Ovary (tissue), 9 donors: Measurements from ENCODE around the gene AFF3. TPM values are rescaled to one million over a fixed set of nuclear protein-coding genes. Genes with fewer than 3 reads are reported as not detected.

Source experiments
- DNase-seq, 5 donors: peaks; one replicate each; pipeline ENCODE4 v3.0.0-alpha.2; 2019 to 2020
- H3K27ac ChIP-seq, 2 donors: fragments of 200-600 bp; one replicate each; pipeline versions ENCODE4 v1.5.1 to v1.8.0; 2019 to 2022
- H3K27me3 ChIP-seq: fragments of 200-600 bp; one replicate; pipeline ENCODE4 v1.8.0; 2022
- H3K36me3 ChIP-seq: fragments of 200-600 bp; sonication (generic); one replicate; pipeline ENCODE4 v1.5.1; 2019
- H3K4me1 ChIP-seq: one replicate; pipeline ENCODE4 v1.8.1; 2013; ENCODE audit warnings: mild to moderate bottlenecking, moderate library complexity; ENCODE audit not compliant: insufficient read depth
- H3K4me3 ChIP-seq: fragments of 200-600 bp; sonication (generic); one replicate; pipeline ENCODE4 v1.5.1; 2017
- H3K9me3 ChIP-seq, 2 donors: fragments of 200-600 bp in 1 of 2; sonication (generic) in 1 of 2; one replicate each; pipeline versions ENCODE4 v1.5.1 to v1.8.1; 2013 to 2019; ENCODE audit warnings: mild to moderate bottlenecking in 1 of 2, moderate library complexity in 1 of 2
- CTCF ChIP-seq, 3 donors: fragments of 450-650 bp in 2 of 3; fragments of 200-600 bp in 1 of 3; IDR thresholded peaks; one replicate each; pipeline versions ENCODE4 v1.5.1 to v1.8.0; 2016 to 2022; ENCODE audit warnings: antibody characterized with exemption in 3 of 3, mild to moderate bottlenecking in 1 of 3
- EP300 ChIP-seq: sonication (generic); formaldehyde crosslinking; IDR thresholded peaks from one replicate; pipeline ENCODE4 v1.6.1; 2017; ENCODE audit warnings: antibody characterized with exemption
- POLR2A ChIP-seq: fragments of 450-650 bp; IDR thresholded peaks from one replicate; pipeline ENCODE4 v1.6.1; 2017; ENCODE audit warnings: antibody characterized with exemption, mild to moderate bottlenecking, moderate library complexity
- WGBS, 3 donors: extraction: QIAGEN DNeasy Blood & Tissue Kit in 1 of 3; methylation state at CpG; one replicate each; pipeline versions ENCODE4 v1.1.5 to v1.1.7; 2013 to 2017; 5-methylcytosine and 5-hydroxymethylcytosine counted together
- intact Hi-C, 4 donors: fragments of 100-400 bp; cut with DNase I; formaldehyde crosslinking; loops; one replicate each; pipeline versions ENCODE4 v1.11.0 to v1.15.1; 2022 to 2023
- polyA plus RNA-seq, 2 donors: library from polyadenylated mRNA; stranded (reverse); fragments of 200-250 nt in 1 of 2; fragments of 350-450 nt in 1 of 2; fragmentation: Illumina TruSeq in 1 of 2; extraction: RNeasy Lipid Tissue Mini Kit (QIAGEN cat#74804) in 1 of 2; gene quantifications; one replicate each; pipeline ENCODE4 v1.2.3, GENCODE V29; 2013 to 2014
- total RNA-seq, 7 donors: library from RNA; depleted of rRNA in 2 of 7; stranded (reverse); fragments of >200 nt in 2 of 7; fragmentation: NEBNext Ultra II Directional in 3 of 7; extraction: Animal tissue kit (Norgen Biotek cat#: 25700) in 3 of 7; gene quantifications; one replicate each; pipeline versions ENCODE4 v1.1.0 to v1.2.4, GENCODE V29; 2016 to 2023
- donor health status: DM: no; HTN: no; CAD: no; lungs with moderate emphysema.
- donor health status: DM: no; HTN: no; CAD: no.
- donor health status: Bipolar disorder and iron deficiency.
- donor health status: DM: yes; HTN: yes; CAD: no.
- donor health status: DM: no; HTN: no; CAD: no.
- donor health status: DM: yes; HTN: yes; CAD: no.

AFF3 gene
- total and polyA plus RNA-seq, 9 donors = 5.9 to 40.8 (median 25.7) TPM

- intact Hi-C loops = no loop called here
- WGBS, 3 donors = 66 to 73% (median 71%) methylated on average over 7 of the region's 7 CpGs
- no peak overlapping the region for H3K27ac ChIP-seq
These were observed 369.6 kb downstream of the AFF3 start for GRCh38 chr2:99772591-99773331.

GRCh38 chr2:99771681-99772333 is 370.6 kb downstream of the AFF3 start:
- H3K4me1 ChIP-seq = peaks cover 1% of the 10 kb centered on the region
- no peaks in the 10 kb centered on the region for H3K36me3 ChIP-seq
- no peak overlapping the region for H3K27ac ChIP-seq
- no peaks in the 10 kb centered on the region for H3K9me3 ChIP-seq
- TF ChIP-seq POLR2A (no peak), CTCF (IDR thresholded peaks at IDR 0.05) (no peak), EP300 (no peak)
- intact Hi-C loops = no loop called here
- no peaks in the 10 kb centered on the region for H3K27me3 ChIP-seq
- H3K4me3 ChIP-seq = no peak overlapping the region
- WGBS, 3 donors = 80 to 86% (median 82%) methylated on average over 13 of the region's 13 CpGs
- DNase-seq = no peak

More at GRCh38 chr2:99772591-99773331, 369.6 kb downstream of the AFF3 start:
- TF ChIP-seq POLR2A (no peak), CTCF (IDR thresholded peaks at IDR 0.05) (no peak), EP300 (no peak)
- no peaks in the 10 kb centered on the region for H3K9me3 ChIP-seq
- H3K36me3 ChIP-seq = no peaks in the 10 kb centered on the region
- peaks cover 1% of the 10 kb centered on the region for H3K4me1 ChIP-seq
- no peak for DNase-seq
- H3K27me3 ChIP-seq = no peaks in the 10 kb centered on the region
- H3K4me3 ChIP-seq = no peak overlapping the region

- Histone ChIP-seq H3K9me3 (no peaks in the 10 kb centered on the region), H3K27ac (no peak overlapping the region), H3K27me3 (no peaks in the 10 kb centered on the region), H3K4me1 (peaks cover 1% of the 10 kb centered on the region), H3K4me3 (no peak overlapping the region), H3K36me3 (no peaks in the 10 kb centered on the region)
- no peak for TF ChIP-seq POLR2A
- 46 to 50% (median 49%) methylated on average over 2 of the region's 2 CpGs for WGBS, 3 donors
- DNase-seq = no peak
- intact Hi-C loops = no loop called here
These were observed 371.5 kb downstream of the AFF3 start for GRCh38 chr2:99770876-99771275.

GRCh38 chr2:99765731-99766318 is 376.6 kb downstream of the AFF3 start:
- no peak for DNase-seq
- TF ChIP-seq EP300 = no peak
- no peak for TF ChIP-seq POLR2A
- intact Hi-C loops = no loop called here

GRCh38 chr2:99763764-99764163 is 378.6 kb downstream of the AFF3 start:
- Histone ChIP-seq H3K4me3 (no peak overlapping the region), H3K9me3 (no peaks in the 10 kb centered on the region), H3K4me1 (no peaks in the 10 kb centered on the region), H3K27me3 (no peaks in the 10 kb centered on the region), H3K27ac (no peak overlapping the region), H3K36me3 (no peaks in the 10 kb centered on the region)
- TF ChIP-seq EP300 (no peak), POLR2A (no peak), CTCF (IDR thresholded peaks at IDR 0.05) (no peak)
- WGBS, 3 donors = 87 to 91% (median 91%) methylated on average over 6 of the region's 6 CpGs
- intact Hi-C loops = no loop called here
- no peak for DNase-seq

More at GRCh38 chr2:99765731-99766318, 376.6 kb downstream of the AFF3 start:
- no peaks in the 10 kb centered on the region for H3K4me1 ChIP-seq
- H3K4me3 ChIP-seq = no peak overlapping the region
- WGBS, 3 donors = 92 to 94% (median 93%) methylated on average over 4 of the region's 4 CpGs
- no peaks in the 10 kb centered on the region for H3K9me3 ChIP-seq
- no peak overlapping the region for H3K27ac ChIP-seq
- H3K36me3 ChIP-seq = no peaks in the 10 kb centered on the region
- H3K27me3 ChIP-seq = no peaks in the 10 kb centered on the region
